Erythroblast (primary cell): ENCODE results near the gene TEAD1.

Experiments
- GATA1 ChIP-seq: IDR thresholded peaks from 2 replicates; pipeline ENCODE4 v1.6.1; 2011; ENCODE audit warnings: low read depth, mild to moderate bottlenecking, control low read depth, low read length, moderate library complexity
- POLR2A ChIP-seq: IDR thresholded peaks from 2 replicates; pipeline ENCODE4 v1.6.1; 2011; ENCODE audit warnings: mild to moderate bottlenecking, low read length

GRCh38 chr11:12932485-12932884 is 258.3 kb downstream of the TEAD1 start:
- TF ChIP-seq POLR2A (no peak), GATA1 (no peak)
